Amygdala (tissue), 56 donors: Measurements from ENCODE around the gene ITSN1.
"Not testable (repeated sequence)": the region's sequence is repeated elsewhere in the genome, so short reads cannot be mapped to it uniquely, and the experiment has no call there.

Experiments
- DNase-seq, 56 donors: peaks; one replicate each; lab custom pipeline; 2025; lab: John Stamatoyannopoulos, UW

ITSN1 gene

GRCh38 chr21:33676666-33677065 is 34.4 kb downstream of the ITSN1 start:
- DNase-seq = not testable (repeated sequence)

GRCh38 chr21:33677450-33677849 is 35.1 kb downstream of the ITSN1 start:
- DNase-seq = no peak

- no peak for DNase-seq
Observed at GRCh38 chr21:33680870-33681269, 38.6 kb downstream of the ITSN1 start.

GRCh38 chr21:33682992-33683627 is 40.8 kb downstream of the ITSN1 start:
- no peak for DNase-seq

DNA sequence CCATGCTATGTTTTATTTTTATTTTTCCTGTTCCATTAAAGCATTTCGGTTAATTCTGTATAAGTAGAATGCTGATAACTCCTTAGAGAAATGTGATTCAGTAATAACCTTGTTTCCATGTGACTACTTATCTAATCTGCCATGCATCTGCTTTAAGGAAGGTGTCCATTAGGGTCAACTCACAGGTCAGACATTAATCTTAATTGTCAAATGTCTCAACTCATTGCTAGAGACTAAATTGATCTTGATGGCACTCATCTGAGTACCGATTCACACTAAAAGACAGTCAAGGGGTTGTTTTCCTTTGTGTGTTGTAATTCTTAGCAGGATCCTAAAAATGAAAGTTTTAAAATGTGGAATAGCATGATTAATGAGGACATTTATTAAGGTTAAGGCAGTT is 41.8 kb downstream of the ITSN1 start:
- no peak for DNase-seq

- DNase-seq = no peak
Observed at GRCh38 chr21:33684923-33685560, 42.7 kb downstream of the ITSN1 start.

DNA sequence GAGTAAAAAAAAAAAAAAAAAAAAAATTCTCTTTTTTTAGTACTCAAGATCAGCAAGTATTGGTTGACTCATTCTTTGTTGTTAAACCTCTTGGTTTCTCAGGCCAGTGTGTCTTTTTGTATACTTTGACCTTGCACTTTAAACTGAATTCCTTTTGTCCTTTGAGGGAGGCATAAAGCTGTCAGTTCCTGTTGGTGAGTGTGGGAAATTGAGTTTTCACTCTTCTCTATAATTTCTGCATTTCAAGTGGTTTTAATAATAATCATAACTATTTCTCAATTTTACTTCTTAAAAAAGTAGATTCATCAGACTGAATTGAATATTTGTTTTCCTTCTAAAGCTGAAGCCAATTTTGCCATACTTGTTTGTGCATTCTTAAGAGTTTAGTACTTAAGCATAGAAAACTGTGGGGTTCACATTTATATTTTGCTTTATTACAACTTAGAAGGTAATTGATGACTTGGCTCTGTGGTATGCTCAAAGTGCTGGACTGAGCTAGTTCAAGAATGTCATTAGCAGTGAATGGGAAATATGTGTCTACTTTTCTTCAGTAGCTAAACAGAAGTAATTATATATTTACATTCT is 43.4 kb downstream of the ITSN1 start:
- no peak for DNase-seq

DNA sequence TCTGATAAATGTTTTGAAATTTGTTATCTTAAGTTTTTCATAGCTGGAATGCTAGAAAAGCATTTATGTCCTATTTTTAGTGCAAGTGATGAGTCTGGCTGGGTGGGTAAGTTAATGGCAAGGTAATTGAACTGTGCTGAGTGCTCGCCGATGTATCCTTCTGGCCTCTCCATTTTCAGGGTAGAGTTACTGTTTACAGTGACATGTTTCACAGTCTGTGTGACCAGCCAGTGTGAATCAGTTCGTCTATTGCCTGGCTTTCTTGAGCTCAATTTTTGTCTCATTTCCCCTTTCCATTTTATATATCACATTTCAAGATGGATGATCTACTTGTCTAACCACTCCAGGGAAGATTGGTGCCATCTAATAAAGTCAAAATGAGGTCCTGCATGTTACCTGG is 44.1 kb downstream of the ITSN1 start:
- no peak for DNase-seq

DNA sequence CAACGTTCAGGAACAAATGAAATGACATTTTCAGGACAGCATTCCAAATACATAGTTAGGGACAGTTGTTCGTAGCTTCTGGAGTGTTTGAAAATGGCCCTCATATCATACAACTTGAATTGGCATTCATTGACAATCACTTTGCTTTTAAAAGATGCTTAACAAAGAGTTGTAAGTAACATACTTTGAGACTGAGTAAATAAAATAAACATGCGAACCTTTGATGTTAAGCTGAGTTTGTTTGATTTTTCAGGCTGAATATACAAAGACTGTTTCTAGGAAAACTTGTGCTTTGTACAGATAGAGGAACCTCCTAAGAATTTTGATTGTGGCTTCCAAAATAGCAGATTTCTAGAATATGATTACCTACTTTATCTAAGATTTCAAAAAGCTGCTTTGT is 45.3 kb downstream of the ITSN1 start:
- no peak for DNase-seq

DNA sequence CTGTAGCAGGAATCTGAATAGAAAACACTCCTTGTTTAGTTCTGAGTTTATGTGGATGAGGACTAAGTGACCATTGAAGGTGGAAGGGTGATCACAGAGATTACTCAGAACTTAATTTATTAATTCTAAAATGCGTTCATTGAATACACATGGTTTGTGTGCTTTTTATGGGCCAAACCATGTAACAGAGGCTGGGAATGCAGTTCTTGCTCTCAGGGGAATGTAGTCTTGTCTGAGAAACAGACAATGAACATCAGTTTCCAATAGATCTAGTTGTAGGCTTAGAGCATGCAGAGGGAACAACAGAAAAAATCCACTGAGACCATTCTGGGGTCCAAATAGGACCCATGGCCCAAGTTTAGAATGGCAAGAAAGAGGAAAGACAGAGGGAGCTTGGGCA is 46.1 kb downstream of the ITSN1 start:
- DNase-seq = no peak

- no peak for DNase-seq
Observed at GRCh38 chr21:33690874-33691273, 48.6 kb downstream of the ITSN1 start.

DNA sequence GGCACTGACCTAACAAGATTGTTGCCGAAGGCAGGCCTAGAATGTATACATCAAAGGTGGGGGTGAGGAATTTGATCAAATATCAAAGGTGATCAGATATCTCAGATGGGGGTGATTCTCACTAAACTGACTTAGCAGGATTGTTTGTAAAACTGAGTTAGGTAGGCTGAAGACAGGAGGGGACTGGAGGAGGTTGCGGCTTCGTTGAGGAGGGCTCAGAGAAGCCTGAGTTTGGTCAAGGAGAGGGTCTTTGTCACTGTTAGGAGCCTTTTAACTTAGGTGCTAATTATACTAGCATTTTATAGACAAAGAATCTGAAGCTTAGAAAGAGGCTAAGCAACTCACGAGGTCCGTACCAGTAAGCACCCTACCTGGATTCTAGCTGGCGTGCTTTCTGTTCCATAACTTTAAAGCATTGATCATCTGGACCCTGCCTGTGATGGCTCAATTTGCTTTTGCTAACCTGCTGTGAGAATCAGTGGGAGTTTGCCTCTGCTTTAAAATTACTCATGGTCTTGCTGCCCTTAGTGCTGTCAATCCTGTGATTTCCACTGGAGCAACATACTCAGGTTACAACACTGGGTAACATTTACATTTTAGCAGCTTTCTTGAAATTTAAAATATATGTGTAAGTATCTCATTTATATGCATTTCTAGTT is 49.8 kb downstream of the ITSN1 start:
- no peak for DNase-seq

- no peak for DNase-seq
Observed at GRCh38 chr21:33695813-33696212, 53.5 kb downstream of the ITSN1 start.

- DNase-seq = no peak
Observed at GRCh38 chr21:33696465-33696864, 54.2 kb downstream of the ITSN1 start.

DNA sequence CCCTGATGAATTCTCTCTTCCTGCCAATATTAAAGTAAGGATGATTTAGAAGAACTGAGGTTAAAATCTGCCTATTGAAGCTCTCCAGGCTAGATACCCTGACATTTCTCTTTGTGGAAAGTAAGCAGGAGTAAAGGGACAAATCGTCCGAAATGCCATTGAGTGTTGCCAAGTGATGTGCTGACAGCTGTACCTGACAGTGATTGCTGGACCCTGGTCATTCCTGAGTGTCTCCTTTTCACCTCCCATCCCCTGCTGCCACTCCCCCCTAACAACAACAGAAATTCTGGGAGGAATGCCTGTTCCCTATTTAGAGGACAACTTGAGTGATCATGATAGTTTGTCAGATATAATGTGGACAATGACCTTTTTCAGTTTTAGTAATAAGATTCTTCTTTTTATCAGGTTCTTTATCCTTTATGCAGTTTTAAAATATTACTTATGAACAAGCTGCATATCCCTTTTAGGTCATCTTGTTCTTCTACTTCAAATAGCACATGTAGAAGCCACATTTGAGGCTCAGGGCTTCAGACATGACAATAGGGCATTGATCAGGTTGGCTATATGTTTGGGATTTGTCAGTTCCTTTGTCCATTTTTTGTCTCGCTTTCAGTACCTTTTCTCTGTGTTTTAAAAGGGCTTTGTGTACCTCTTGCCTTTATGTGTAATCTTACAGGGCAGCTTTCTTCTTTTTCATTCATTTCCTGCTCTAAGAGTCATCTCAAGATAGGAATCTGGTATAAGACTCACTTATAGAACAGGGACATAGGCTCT is 56.0 kb downstream of the ITSN1 start:
- DNase-seq = no peak

GRCh38 chr21:33699277-33699676 is 57.0 kb downstream of the ITSN1 start:
- DNase-seq = no peak

- DNase-seq = no peak
Observed at GRCh38 chr21:33700491-33700890, 58.2 kb downstream of the ITSN1 start.

GRCh38 chr21:33703750-33704606 is 61.7 kb downstream of the ITSN1 start:
- no peak for DNase-seq

GRCh38 chr21:33707846-33708245 is 65.5 kb downstream of the ITSN1 start:
- DNase-seq = no peak

DNA sequence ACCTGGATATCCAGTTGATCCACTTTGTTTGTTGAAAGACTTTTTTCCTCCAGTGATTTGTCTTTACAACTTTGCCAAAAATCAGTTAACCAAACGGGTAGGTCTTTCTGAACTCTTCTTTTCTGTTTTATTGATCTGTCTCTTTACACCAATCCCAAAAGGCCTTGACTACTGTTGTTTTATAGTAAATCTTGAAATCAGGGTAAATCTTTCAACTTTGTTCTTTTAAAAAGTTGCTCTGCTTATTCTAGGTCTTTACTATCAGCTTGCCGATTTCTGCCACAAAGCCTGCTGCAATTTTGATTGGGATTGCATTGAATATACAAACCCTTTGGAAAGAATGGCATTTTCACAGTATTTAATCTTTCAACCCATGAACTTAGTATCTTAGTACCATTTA is 66.6 kb downstream of the ITSN1 start:
- DNase-seq = no peak
